ENCODE results near the gene CR1. TPM values are rescaled to one million over a fixed set of nuclear protein-coding genes. Genes with fewer than 3 reads are reported as not detected.
A peak's percentile ranks its signal among the peaks of the same experiment; 100 is the strongest.

CR1 gene
- total and polyA plus RNA-seq, 9 of the 15 experiments (the other 6 are each of a cell fraction or from before 2014, with no cell fraction given): 0.07 to 0.47 (median 0.18) TPM

- no peak for TF ChIP-seq PBX2 (CRISPR knock-in tag; IDR thresholded peaks at IDR 0.05; ENCODE audit: low read depth)
- no peak for TF ChIP-seq PBX2 (tag; conservative IDR thresholded peaks at IDR 0.05; ENCODE audit: low read depth)
- TF ChIP-seq FOXM1 (IDR thresholded peaks at IDR 0.05; ENCODE audit: low read depth): no peak
- 0 out of 2 replicates have a peak, but pooled peaks have one; percentile 28 for TF ChIP-seq FOXM1 (CRISPR knock-in tag; IDR thresholded peaks at IDR 0.05; ENCODE audit: low read depth)
- no peak for TF ChIP-seq HDAC8 (tag; IDR thresholded peaks at IDR 0.05)
- no peak for TF ChIP-seq ZNF282 (CRISPR knock-in tag; IDR thresholded peaks at IDR 0.05)
- no peak for TF ChIP-seq IFI16 (CRISPR knock-in tag; IDR thresholded peaks at IDR 0.05)
- peak; percentile 70 for TF ChIP-seq CTCFL (IDR thresholded peaks at IDR 0.05; ENCODE audit: borderline replicate concordance, insufficient read depth, low read depth, low read length, poor library complexity, severe bottlenecking)
- no peak for TF ChIP-seq NR4A1 (CRISPR knock-in tag; IDR thresholded peaks at IDR 0.05)
- no peak for TF ChIP-seq NR4A1 (tag; IDR thresholded peaks at IDR 0.05)
- peak; percentile 72 for TF ChIP-seq BHLHE40 (IDR thresholded peaks at IDR 0.05; ENCODE audit: low read length)
- TF ChIP-seq ELK3 (CRISPR knock-in tag; IDR thresholded peaks at IDR 0.05): no peak
- no peak for TF ChIP-seq KHSRP (IDR thresholded peaks at IDR 0.05)
- TF ChIP-seq PURB (CRISPR knock-in tag; IDR thresholded peaks at IDR 0.05; ENCODE audit: low read depth): no peak
- no peak for TF ChIP-seq PATZ1 (CRISPR knock-in tag; IDR thresholded peaks at IDR 0.05; ENCODE audit: borderline replicate concordance)
- TF ChIP-seq ZBTB1 (CRISPR knock-in tag; IDR thresholded peaks at IDR 0.05; ENCODE audit: borderline replicate concordance, low read depth): peak; percentile 68; the same call in 1 of the 2 replicates
- no peak for TF ChIP-seq RUNX1 (IDR thresholded peaks at IDR 0.05; ENCODE audit: low read depth)
- TF ChIP-seq KLF1 (tag; IDR thresholded peaks at IDR 0.05): no peak
- TF ChIP-seq NR1H2 (CRISPR knock-in tag; IDR thresholded peaks at IDR 0.05): no peak
- TF ChIP-seq NFIC (IDR thresholded peaks at IDR 0.05): 0 out of 2 replicates have a peak, but pooled peaks have one; percentile 6
- TF ChIP-seq SMARCA4 (IDR thresholded peaks at IDR 0.05): 0 out of 2 replicates have a peak, but pooled peaks have one; percentile 28
These were observed 41.7 kb upstream of the CR1 start, which contains the start of gene CR2 (continued) for GRCh38 chr1:207454046-207454964.
